Astrocyte (in vitro differentiated cells and primary cell): ENCODE results near the gene LRRC27.

Experiments used
- EZH2 ChIP-seq: IDR thresholded peaks from 2 replicates; pipeline ENCODE4 v1.6.1; 2012; ENCODE audit warnings: mild to moderate bottlenecking, low read length, inconsistent platforms; ENCODE audit not compliant: insufficient read depth
- TF ChIP-seq, protein P1 (sequence below): IDR thresholded peaks from 2 replicates; pipeline ENCODE4 v1.5.1; 2011; ENCODE audit warnings: low read depth, mild to moderate bottlenecking, inconsistent platforms, low read length, moderate library complexity; ENCODE audit not compliant: insufficient read depth

DNA sequence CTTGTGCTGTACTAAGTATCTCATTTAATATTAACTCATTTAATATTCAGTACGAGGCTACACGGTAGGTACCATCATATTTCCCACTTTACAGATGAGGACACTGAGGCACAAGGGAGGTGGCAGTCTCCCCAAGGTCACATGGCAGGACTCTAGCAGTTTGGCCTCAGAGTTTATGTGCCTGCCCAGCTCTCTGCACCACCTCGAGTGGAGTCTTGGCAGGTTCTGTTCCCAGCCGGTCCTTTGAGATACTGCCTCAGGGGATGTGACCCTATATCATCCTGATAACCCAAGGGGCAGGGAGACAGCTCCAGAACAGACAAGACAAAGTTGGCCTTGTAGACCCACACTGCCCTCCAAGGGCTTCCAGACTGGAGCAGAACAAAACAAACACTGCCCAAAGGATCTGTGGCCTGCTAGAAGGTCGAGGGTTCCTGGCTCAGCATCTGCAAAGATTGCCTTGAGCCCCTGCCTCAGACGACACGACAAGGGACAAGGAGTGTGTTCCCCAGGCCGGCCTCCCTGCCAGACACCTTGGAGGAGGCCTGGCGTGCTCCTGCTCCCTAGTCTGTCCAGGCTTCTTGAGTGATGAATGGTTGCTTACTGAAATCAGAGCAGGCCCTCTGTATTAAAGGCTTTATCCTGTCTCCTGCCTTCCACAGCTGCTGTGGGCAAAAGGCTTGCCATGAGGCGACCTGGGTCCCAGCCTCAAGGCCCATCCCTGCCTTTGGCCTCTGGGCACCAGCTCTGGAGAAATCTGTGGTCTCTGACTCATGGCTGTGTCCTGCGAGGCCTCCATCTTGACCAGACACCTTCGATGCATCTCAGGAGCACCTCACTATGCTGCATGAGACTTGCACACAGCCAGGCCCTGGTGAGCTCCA, 61.1 kb downstream of the LRRC27 start:
- TF ChIP-seq, protein P1, sequence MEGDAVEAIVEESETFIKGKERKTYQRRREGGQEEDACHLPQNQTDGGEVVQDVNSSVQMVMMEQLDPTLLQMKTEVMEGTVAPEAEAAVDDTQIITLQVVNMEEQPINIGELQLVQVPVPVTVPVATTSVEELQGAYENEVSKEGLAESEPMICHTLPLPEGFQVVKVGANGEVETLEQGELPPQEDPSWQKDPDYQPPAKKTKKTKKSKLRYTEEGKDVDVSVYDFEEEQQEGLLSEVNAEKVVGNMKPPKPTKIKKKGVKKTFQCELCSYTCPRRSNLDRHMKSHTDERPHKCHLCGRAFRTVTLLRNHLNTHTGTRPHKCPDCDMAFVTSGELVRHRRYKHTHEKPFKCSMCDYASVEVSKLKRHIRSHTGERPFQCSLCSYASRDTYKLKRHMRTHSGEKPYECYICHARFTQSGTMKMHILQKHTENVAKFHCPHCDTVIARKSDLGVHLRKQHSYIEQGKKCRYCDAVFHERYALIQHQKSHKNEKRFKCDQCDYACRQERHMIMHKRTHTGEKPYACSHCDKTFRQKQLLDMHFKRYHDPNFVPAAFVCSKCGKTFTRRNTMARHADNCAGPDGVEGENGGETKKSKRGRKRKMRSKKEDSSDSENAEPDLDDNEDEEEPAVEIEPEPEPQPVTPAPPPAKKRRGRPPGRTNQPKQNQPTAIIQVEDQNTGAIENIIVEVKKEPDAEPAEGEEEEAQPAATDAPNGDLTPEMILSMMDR: no peak
- no peak for TF ChIP-seq EZH2
